ENCODE data around the gene COQ9. TPM values are rescaled to one million over a fixed set of nuclear protein-coding genes. Genes with fewer than 3 reads are reported as not detected.
"Not testable (repeated sequence)": the region's sequence is repeated elsewhere in the genome, so short reads cannot be mapped to it uniquely, and the experiment has no call there.

The COQ9 gene
- 10 to 100 TPM; 22.0 to 29.4 TPM for total RNA-seq
- 10 to 100 TPM; 28.9 to 48.2 TPM for polyA plus RNA-seq
- long read RNA-seq, donor 1, transcript COQ9-201 (9 exons, 1,677 nt): major isoform, 191 of 215 reads
- long read RNA-seq, donor 1, partial matches to known transcripts: 6 of 215 reads
- long read RNA-seq, donor 1, other reads (novel, unspliced or antisense): 12 of 215 reads
- long read RNA-seq, donor 2, transcript COQ9-201 (9 exons, 1,677 nt): major isoform, 22 of 33 reads
- long read RNA-seq, donor 2, partial matches to known transcripts: 2 of 33 reads
- long read RNA-seq, donor 2, other reads (novel, unspliced or antisense): 6 of 33 reads

DNA sequence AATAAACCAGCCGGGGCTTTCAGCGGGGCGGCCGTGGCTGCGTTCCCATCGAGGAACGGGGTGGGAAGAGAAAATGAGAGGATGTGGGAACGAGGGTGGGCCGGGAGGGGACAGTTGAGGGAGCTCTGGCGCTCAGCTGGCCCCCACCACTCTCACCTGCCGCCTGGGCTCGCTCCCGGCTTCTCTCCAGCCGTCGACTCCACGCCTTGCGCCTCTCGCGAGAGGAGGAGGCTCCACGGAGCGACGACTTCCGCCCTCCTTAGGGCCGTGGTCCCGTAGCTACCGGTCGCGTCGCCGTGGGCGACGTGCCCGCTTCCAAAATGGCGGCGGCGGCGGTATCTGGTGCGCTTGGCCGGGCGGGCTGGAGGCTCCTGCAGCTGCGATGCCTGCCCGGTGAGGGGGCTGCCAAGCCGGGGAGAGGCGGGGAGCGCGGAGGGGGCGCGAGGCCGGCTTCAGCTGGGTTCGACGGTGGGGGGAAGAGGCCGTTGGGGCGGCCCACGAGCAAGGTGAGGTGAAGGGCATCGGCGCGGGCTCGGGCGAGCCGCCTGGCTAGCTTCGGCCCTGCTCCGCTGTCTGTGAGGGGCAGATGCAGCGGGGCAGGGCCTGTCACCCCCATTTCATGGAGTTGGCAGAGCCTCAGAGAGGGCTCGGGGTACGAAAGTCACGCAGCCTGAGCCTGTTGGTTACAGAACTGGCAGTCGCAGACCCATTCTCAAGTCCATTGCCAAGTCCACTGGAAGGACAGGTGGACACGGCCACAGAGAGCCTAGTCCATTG, at the start of gene COQ9, which contains the start of gene CIAPIN1:
Gene COQ9, plus strand, starts transcription at position 294 of the 777 bp plus-strand sequence. Its CDS starts 27 bp downstream, at position 321.
Gene CIAPIN1, minus strand, starts transcription at position 200 of the 777 bp plus-strand sequence. CDS start 6,457 bp downstream, outside the sequence.
- H3K27ac ChIP-seq (ENCODE audit: low read depth in 1 of 2, low read length in 2 of 2): peak within 1 kb of the TSS; percentile 2 to 60
- DNase-seq (peak; percentile 97 to 99), ATAC-seq (ENCODE audit: low FRiP score) (peak; percentile 98)
- H3K9me3 ChIP-seq (ENCODE audit: control insufficient read depth, low read length): no peaks in the 10 kb centered on the region
- no peaks in the 10 kb centered on the region for H3K36me3 ChIP-seq (ENCODE audit: control insufficient read depth in 1 of 2, insufficient read depth in 2 of 2, low read length in 1 of 2)
- H3K4me3 ChIP-seq (ENCODE audit: low read length in 2 of 2): peak within 1 kb of the TSS; percentile 68 to 88
- intact Hi-C loops (cut with DNase I): loop anchor here in 1 of 2 donors (2.0 kb wide), 1 partner anchor 39 kb away; the partner anchor contains the start of gene DOK4
- no peaks in the 10 kb centered on the region for H3K27me3 ChIP-seq (ENCODE audit: control insufficient read depth in 1 of 2, insufficient read depth in 2 of 2, low read length in 1 of 2)
- WGBS, 2 donors: 0 to 1% methylated on average over 61 to 68 of the region's 68 CpGs
- no peaks in the 10 kb centered on the region for H3K4me1 ChIP-seq (ENCODE audit: control insufficient read depth in 1 of 2, insufficient read depth in 2 of 2, low read length in 2 of 2)

DNA sequence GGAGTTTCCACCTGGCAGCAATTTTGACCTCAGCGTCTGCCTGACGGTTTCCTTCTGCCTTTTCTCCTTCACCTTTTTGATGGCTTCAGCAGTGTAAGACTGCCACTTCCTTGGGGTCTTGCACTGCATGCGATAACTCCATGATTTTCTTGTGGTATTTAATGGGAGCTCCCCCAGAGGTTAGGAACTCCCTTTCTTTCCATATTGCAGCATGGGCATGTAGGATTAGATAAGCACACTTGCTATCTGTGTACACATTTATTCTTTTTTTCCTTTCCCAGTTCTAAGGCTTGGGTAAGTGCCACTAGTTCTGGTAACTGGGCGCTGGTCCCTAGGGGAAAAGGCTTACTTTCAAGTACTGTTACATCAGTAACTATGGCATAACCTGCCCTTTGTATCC, 49.8 kb upstream of the COQ9 start:
- H3K27ac ChIP-seq (ENCODE audit: low read depth in 1 of 2, low read length in 2 of 2); ATAC-seq (ENCODE audit: low FRiP score); H3K27me3 ChIP-seq (ENCODE audit: control insufficient read depth in 1 of 2, insufficient read depth in 2 of 2, low read length in 1 of 2); DNase-seq; H3K4me1 ChIP-seq (ENCODE audit: control insufficient read depth in 1 of 2, insufficient read depth in 2 of 2, low read length in 2 of 2); H3K9me3 ChIP-seq (ENCODE audit: control insufficient read depth, low read length); intact Hi-C loops (cut with DNase I); H3K4me3 ChIP-seq (ENCODE audit: low read length in 2 of 2); H3K36me3 ChIP-seq (ENCODE audit: control insufficient read depth in 1 of 2, insufficient read depth in 2 of 2, low read length in 1 of 2): not testable (repeated sequence)
- WGBS, 2 donors: 91 to 92% methylated on average over 4 of the region's 4 CpGs

- no peaks in the 10 kb centered on the region for H3K36me3 ChIP-seq (ENCODE audit: control insufficient read depth in 1 of 2, insufficient read depth in 2 of 2, low read length in 1 of 2)
- no peak overlapping the region for H3K27ac ChIP-seq (ENCODE audit: low read depth in 1 of 2, low read length in 2 of 2)
- no peaks in the 10 kb centered on the region for H3K9me3 ChIP-seq (ENCODE audit: control insufficient read depth, low read length)
- no peak overlapping the region for H3K4me3 ChIP-seq (ENCODE audit: low read length in 2 of 2)
- DNase-seq (peak in 1 of 2 donors; percentile 45), ATAC-seq (ENCODE audit: low FRiP score) (no peak)
- H3K4me1 ChIP-seq (ENCODE audit: control insufficient read depth in 1 of 2, insufficient read depth in 2 of 2, low read length in 2 of 2): no peaks in the 10 kb centered on the region
- no peaks in the 10 kb centered on the region for H3K27me3 ChIP-seq (ENCODE audit: control insufficient read depth in 1 of 2, insufficient read depth in 2 of 2, low read length in 1 of 2)
- 55% methylated on average over 7 of the region's 7 CpGs for WGBS, 2 donors
- intact Hi-C loops (cut with DNase I): no loop called here
Measured at GRCh38 chr16:57401943-57402640, 45.2 kb upstream of the COQ9 start.

DNA sequence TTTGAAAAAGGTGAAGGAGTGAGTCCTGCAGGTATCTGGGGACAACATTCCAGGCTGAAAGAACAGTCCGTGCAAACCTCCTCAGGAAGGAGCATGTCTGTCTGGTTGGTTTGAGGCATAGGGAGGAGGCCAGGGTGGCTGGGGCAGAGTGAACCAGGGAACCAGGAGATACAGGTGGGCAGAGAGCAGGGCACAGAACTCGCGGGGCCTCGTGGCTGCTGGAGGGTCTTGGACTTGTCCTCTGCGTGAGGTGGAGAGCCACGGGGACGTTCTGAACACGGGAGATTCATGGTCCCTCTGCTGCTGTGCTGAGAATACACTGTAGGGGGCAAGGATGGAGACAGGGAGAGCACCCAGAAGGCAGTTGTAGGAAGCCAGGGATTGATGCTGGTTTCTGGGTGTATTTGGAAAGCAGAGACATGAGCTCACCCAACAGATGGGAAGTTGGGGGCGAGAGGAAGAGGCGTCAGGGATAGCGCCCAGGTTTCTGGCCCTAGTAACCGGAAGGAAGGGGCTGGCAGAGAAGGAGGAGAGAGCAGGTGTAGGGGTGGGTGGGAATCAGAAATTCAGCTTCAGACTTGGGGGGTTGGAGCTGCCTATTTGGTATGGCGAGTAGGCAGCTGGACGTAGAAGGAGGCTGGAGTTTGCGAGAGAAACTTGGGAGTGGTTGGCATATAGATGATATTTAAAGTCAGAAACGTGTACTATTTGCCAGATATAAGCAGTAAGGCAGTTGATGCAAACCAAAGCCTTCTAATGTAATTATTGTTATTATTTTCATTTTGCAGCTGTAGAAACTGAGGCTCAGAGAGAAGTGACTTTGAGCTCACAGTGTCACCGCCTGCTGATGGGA, 43.1 kb upstream of the COQ9 start, which contains the start of gene CCL17:
Gene CCL17, plus strand, starts transcription at position 803 of the 853 bp plus-strand sequence. CDS start 9,166 bp downstream, outside the sequence.
- Histone ChIP-seq H3K27ac (ENCODE audit: low read depth in 1 of 2, low read length in 2 of 2) (no peak within 1 kb of the TSS), H3K36me3 (ENCODE audit: control insufficient read depth in 1 of 2, insufficient read depth in 2 of 2, low read length in 1 of 2) (no peaks in the 10 kb centered on the region), H3K4me1 (ENCODE audit: control insufficient read depth in 1 of 2, insufficient read depth in 2 of 2, low read length in 2 of 2) (no peaks in the 10 kb centered on the region), H3K9me3 (ENCODE audit: control insufficient read depth, low read length) (no peaks in the 10 kb centered on the region), H3K4me3 (ENCODE audit: low read length in 2 of 2) (no peak within 1 kb of the TSS), H3K27me3 (ENCODE audit: control insufficient read depth in 1 of 2, insufficient read depth in 2 of 2, low read length in 1 of 2) (no peaks in the 10 kb centered on the region)
- intact Hi-C loops (cut with DNase I): no loop called here
- ATAC-seq (ENCODE audit: low FRiP score): no peak
- no peak for DNase-seq
- WGBS, 2 donors: 86 to 87% methylated on average over 17 of the region's 17 CpGs

DNA sequence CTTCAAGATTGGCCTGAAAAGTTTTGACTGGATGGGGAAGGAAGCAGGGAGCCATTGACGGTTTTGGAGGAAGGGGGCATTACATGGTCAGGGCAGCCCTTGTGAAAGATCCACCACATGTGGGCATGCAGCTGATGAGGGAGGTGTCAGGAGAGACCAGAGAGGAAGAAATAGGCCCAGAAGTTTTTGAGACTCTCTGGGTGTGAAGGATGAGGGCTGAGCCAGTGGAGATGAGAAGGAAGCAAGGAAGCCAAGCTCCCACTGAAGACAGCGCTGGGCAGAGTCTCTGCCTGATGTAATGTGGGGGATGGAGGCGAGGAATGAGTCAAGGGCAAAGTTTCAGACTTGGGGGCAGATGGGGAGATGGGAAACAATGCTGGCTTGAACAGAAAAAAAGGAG, 42.2 kb upstream of the COQ9 start:
- DNase-seq (no peak), ATAC-seq (ENCODE audit: low FRiP score) (no peak)
- Histone ChIP-seq H3K4me1 (ENCODE audit: control insufficient read depth in 1 of 2, insufficient read depth in 2 of 2, low read length in 2 of 2) (no peaks in the 10 kb centered on the region), H3K9me3 (ENCODE audit: control insufficient read depth, low read length) (no peaks in the 10 kb centered on the region), H3K27me3 (ENCODE audit: control insufficient read depth in 1 of 2, insufficient read depth in 2 of 2, low read length in 1 of 2) (no peaks in the 10 kb centered on the region), H3K4me3 (ENCODE audit: low read length in 2 of 2) (no peak overlapping the region), H3K27ac (ENCODE audit: low read depth in 1 of 2, low read length in 2 of 2) (no peak overlapping the region), H3K36me3 (ENCODE audit: control insufficient read depth in 1 of 2, insufficient read depth in 2 of 2, low read length in 1 of 2) (no peaks in the 10 kb centered on the region)
- WGBS, 2 donors: 88 to 89% methylated on average over 3 of the region's 3 CpGs
- intact Hi-C loops (cut with DNase I): no loop called here

GRCh38 chr16:57406881-57407280, 40.4 kb upstream of the COQ9 start:
- Histone ChIP-seq H3K4me1 (ENCODE audit: control insufficient read depth in 1 of 2, insufficient read depth in 2 of 2, low read length in 2 of 2) (no peaks in the 10 kb centered on the region), H3K4me3 (ENCODE audit: low read length in 2 of 2) (no peak overlapping the region), H3K27ac (ENCODE audit: low read depth in 1 of 2, low read length in 2 of 2) (no peak overlapping the region), H3K9me3 (ENCODE audit: control insufficient read depth, low read length) (no peaks in the 10 kb centered on the region), H3K27me3 (ENCODE audit: control insufficient read depth in 1 of 2, insufficient read depth in 2 of 2, low read length in 1 of 2) (no peaks in the 10 kb centered on the region), H3K36me3 (ENCODE audit: control insufficient read depth in 1 of 2, insufficient read depth in 2 of 2, low read length in 1 of 2) (no peaks in the 10 kb centered on the region)
- no peak for ATAC-seq (ENCODE audit: low FRiP score)
- intact Hi-C loops (cut with DNase I): no loop called here
- DNase-seq: no peak
- WGBS, 2 donors: 86 to 90% methylated on average over 2 of the region's 2 CpGs

- intact Hi-C loops (cut with DNase I): no loop called here
Measured at GRCh38 chr16:57407521-57408353, 39.5 kb upstream of the COQ9 start.

More at GRCh38 chr16:57407521-57408353, 39.5 kb upstream of the COQ9 start:
- Histone ChIP-seq H3K36me3 (ENCODE audit: control insufficient read depth in 1 of 2, insufficient read depth in 2 of 2, low read length in 1 of 2) (no peaks in the 10 kb centered on the region), H3K27me3 (ENCODE audit: control insufficient read depth in 1 of 2, insufficient read depth in 2 of 2, low read length in 1 of 2) (no peaks in the 10 kb centered on the region), H3K4me1 (ENCODE audit: control insufficient read depth in 1 of 2, insufficient read depth in 2 of 2, low read length in 2 of 2) (no peaks in the 10 kb centered on the region), H3K27ac (ENCODE audit: low read depth in 1 of 2, low read length in 2 of 2) (no peak overlapping the region), H3K4me3 (ENCODE audit: low read length in 2 of 2) (no peak overlapping the region), H3K9me3 (ENCODE audit: control insufficient read depth, low read length) (no peaks in the 10 kb centered on the region)
- ATAC-seq (ENCODE audit: low FRiP score): no peak
- 91 to 93% methylated on average over 5 of the region's 5 CpGs for WGBS, 2 donors
- no peak for DNase-seq

Data from aorta (tissue), 5 donors.